Right lobe of liver (tissue), 6 donors: ENCODE measurements around the gene CPED1. TPM values are rescaled to one million over a fixed set of nuclear protein-coding genes. Genes with fewer than 3 reads are reported as not detected.

Source experiments
- ATAC-seq, 4 donors: fragments of 200-7000 bp; cut with Tn5 transposase; one replicate each; pipeline ENCODE4 v1.9.1; 2020; ENCODE audit warnings: mild to moderate bottlenecking in 4 of 4, moderate library complexity in 4 of 4
- DNase-seq, 3 donors: peaks; one replicate each; pipeline ENCODE4 v3.0.0-alpha.2; 2020
- H3K27ac ChIP-seq, 3 donors: fragments of 200-600 bp; one replicate each; pipeline ENCODE4 v1.8.0; 2022
- H3K27me3 ChIP-seq, 2 donors: fragments of 200-600 bp; one replicate each; pipeline ENCODE4 v1.8.0; 2022
- H3K36me3 ChIP-seq, 4 donors: fragments of 200-600 bp; sonication (generic) in 1 of 4; one replicate each; pipeline versions ENCODE4 v1.5.1 to v1.8.0; 2017 to 2022; ENCODE audit warnings: control low read depth in 1 of 4
- H3K4me1 ChIP-seq, 4 donors: fragments of 200-600 bp; sonication (generic) in 1 of 4; one replicate each; pipeline versions ENCODE4 v1.5.1 to v1.8.0; 2017 to 2022; ENCODE audit warnings: control low read depth in 1 of 4
- H3K4me3 ChIP-seq, 3 donors: fragments of 200-600 bp; one replicate each; pipeline ENCODE4 v1.8.0; 2022
- H3K9me3 ChIP-seq, 4 donors: fragments of 200-600 bp; sonication (generic) in 1 of 4; one replicate each; pipeline versions ENCODE4 v1.5.1 to v1.8.0; 2017 to 2022; ENCODE audit warnings: control low read depth in 1 of 4
- CTCF ChIP-seq, 4 donors: fragments of 200-600 bp in 3 of 4; fragments of 450-650 bp in 1 of 4; IDR thresholded peaks; one replicate each; pipeline versions ENCODE4 v1.5.1 to v1.8.0; 2016 to 2022; ENCODE audit warnings: antibody characterized with exemption in 4 of 4, mild to moderate bottlenecking in 2 of 4
- POLR2A ChIP-seq: fragments of 450-650 bp; IDR thresholded peaks from one replicate; pipeline ENCODE4 v1.6.1; 2017; ENCODE audit warnings: antibody characterized with exemption, mild to moderate bottlenecking
- WGBS: methylation state at CpG from one replicate; pipeline ENCODE4 v1.1.6; 2018; ENCODE audit warnings: low coverage, low lambda C conversion rate; ENCODE audit not compliant: insufficient coverage; ENCODE audit errors: missing lambda C conversion rate; 5-methylcytosine and 5-hydroxymethylcytosine counted together
- intact Hi-C, 2 donors: fragments of 100-400 bp; cut with DNase I; formaldehyde crosslinking; loops; one replicate each; pipeline versions ENCODE4 v1.11.2 to v1.14.1; 2022
- total RNA-seq, 6 experiments: library from RNA; depleted of rRNA in 2 of 6; stranded (reverse); fragments of >200 nt in 2 of 6; fragmentation: NEBNext Ultra II Directional in 3 of 6; extraction: Animal tissue kit (Norgen Biotek cat#: 25700) in 3 of 6; gene quantifications; one replicate each; pipeline versions ENCODE4 v1.1.0 to v1.2.4, GENCODE V29; 2016 to 2023
- donor health status: DM: no; HTN: yes; CAD: no.
- donor health status: DM: no; HTN: no; CAD: no.
- donor health status: DM: no; HTN: no; CAD: no.
- donor health status: DM: no; HTN: yes; CAD: no.
- donor health status: DM: no; HTN: yes; CAD: no.

The CPED1 gene
- total RNA-seq, 6 experiments from 2014 or later, result 24.3 to 45.8 (median 34.9) TPM

GRCh38 chr7:121328508-121329190, 340.1 kb downstream of the CPED1 start, which contains the start of gene WNT16:
WNT16 (plus strand) TSS chr7:121329000; CDS start chr7:121329293, 293 bp downstream.
- ATAC-seq (peak in 2 of 4 donors; percentile 17 to 26), DNase-seq (no peak)
- H3K27ac ChIP-seq, result no peak within 1 kb of the TSS
- H3K4me1 ChIP-seq, result peaks cover 0 to 18% (median 5%) of the 10 kb centered on the region in 4 donors
- H3K36me3 ChIP-seq, result no peaks in the 10 kb centered on the region
- H3K4me3 ChIP-seq, result peak within 1 kb of the TSS; percentile 33 to 43 (median 34)
- intact Hi-C loops, result no loop called here
- peaks cover 12 to 40% of the 10 kb centered on the region in 2 donors for H3K27me3 ChIP-seq
- TF ChIP-seq POLR2A, result no peak
- no peak for TF ChIP-seq CTCF (IDR thresholded peaks at IDR 0.05)
- H3K9me3 ChIP-seq, result no peaks in the 10 kb centered on the region
- WGBS, result 44% methylated on average over 4 of the region's 27 CpGs

- intact Hi-C loops, result no loop called here
- Histone ChIP-seq H3K27ac (no peak overlapping the region), H3K4me1 (peaks cover 0 to 18% (median 5%) of the 10 kb centered on the region in 4 donors), H3K27me3 (peaks cover 17 to 40% of the 10 kb centered on the region in 2 donors), H3K4me3 (peak overlapping the region; percentile 33 to 43 (median 34)), H3K36me3 (no peaks in the 10 kb centered on the region), H3K9me3 (no peaks in the 10 kb centered on the region)
- 15% methylated on average over 13 of the region's 47 CpGs for WGBS
- TF ChIP-seq CTCF (IDR thresholded peaks at IDR 0.05), result no peak
- TF ChIP-seq POLR2A, result no peak
- ATAC-seq (peak; percentile 52 to 62 (median 56)), DNase-seq (peak in 1 of 3 donors; percentile 25)
Observed at GRCh38 chr7:121329191-121330052, 340.9 kb downstream of the CPED1 start.

GRCh38 chr7:121330053-121330833, 341.7 kb downstream of the CPED1 start:
- Histone ChIP-seq H3K27me3 (peaks cover 17 to 40% of the 10 kb centered on the region in 2 donors), H3K36me3 (no peaks in the 10 kb centered on the region), H3K9me3 (no peaks in the 10 kb centered on the region), H3K4me3 (peak overlapping the region; percentile 33 to 43 (median 34)), H3K4me1 (peaks cover 0 to 18% (median 5%) of the 10 kb centered on the region in 4 donors), H3K27ac (no peak overlapping the region)
- peak; percentile 39 to 66 (median 52) for ATAC-seq
- intact Hi-C loops, result no loop called here
- TF ChIP-seq CTCF (IDR thresholded peaks at IDR 0.05) (no peak), POLR2A (no peak)
- no peak for DNase-seq
- 2% methylated on average over 42 of the region's 52 CpGs for WGBS

- 63% methylated on average over 4 of the region's 4 CpGs for WGBS
- intact Hi-C loops, result no loop called here
- no peaks in the 10 kb centered on the region for H3K9me3 ChIP-seq
- TF ChIP-seq POLR2A, result no peak
- no peak for TF ChIP-seq CTCF (IDR thresholded peaks at IDR 0.05)
- ATAC-seq (no peak), DNase-seq (no peak)
- no peak overlapping the region for H3K4me3 ChIP-seq
- H3K4me1 ChIP-seq, result peaks cover 0 to 18% (median 5%) of the 10 kb centered on the region in 4 donors
- no peak overlapping the region for H3K27ac ChIP-seq
- H3K36me3 ChIP-seq, result no peaks in the 10 kb centered on the region
- H3K27me3 ChIP-seq, result peaks cover 17 to 40% of the 10 kb centered on the region in 2 donors
Observed at GRCh38 chr7:121331048-121331447, 342.5 kb downstream of the CPED1 start.
